H9 (cell line): ENCODE results near the gene MOV10. TPM values are rescaled to one million over a fixed set of nuclear protein-coding genes. Genes with fewer than 3 reads are reported as not detected.

Source experiments
- DNase-seq: peaks from one replicate; pipeline ENCODE4 v3.0.0-alpha.2; 2017
- H2AFZ ChIP-seq: one replicate; pipeline ENCODE4 v1.6.1; 2013; ENCODE audit warnings: mild to moderate bottlenecking, low read length, control low read depth, moderate library complexity
- H2AK5ac ChIP-seq: 2 replicates; pipeline ENCODE4 v1.6.1; 2013; ENCODE audit warnings: low read length, control low read depth, mixed read lengths; ENCODE audit not compliant: insufficient read length
- H2BK120ac ChIP-seq: one replicate; pipeline ENCODE4 v1.6.1; 2013; ENCODE audit warnings: low read depth, mild to moderate bottlenecking, low read length, control low read depth, inconsistent platforms; ENCODE audit not compliant: poor library complexity, severe bottlenecking
- H2BK12ac ChIP-seq: 2 replicates; pipeline ENCODE4 v1.6.1; 2013; ENCODE audit warnings: low read length, control low read depth, mixed read lengths, low read depth; ENCODE audit not compliant: insufficient read length
- H2BK15ac ChIP-seq: 2 replicates; pipeline ENCODE4 v1.6.1; 2013; ENCODE audit warnings: low read depth, low read length, control low read depth
- H2BK20ac ChIP-seq: one replicate; pipeline ENCODE4 v1.6.1; 2013; ENCODE audit warnings: low read depth, mild to moderate bottlenecking, low read length, control low read depth, inconsistent platforms; ENCODE audit not compliant: poor library complexity, severe bottlenecking
- H2BK5ac ChIP-seq: 2 replicates; pipeline ENCODE4 v1.6.1; 2013; ENCODE audit warnings: low read length, control low read depth, mixed read lengths; ENCODE audit not compliant: insufficient read length
- H3K14ac ChIP-seq: 2 replicates; pipeline ENCODE4 v1.6.1; 2013; ENCODE audit warnings: low read length, control low read depth; ENCODE audit not compliant: insufficient read depth
- H3K18ac ChIP-seq: 2 replicates; pipeline ENCODE4 v1.6.1; 2013; ENCODE audit warnings: low read depth, mild to moderate bottlenecking, mixed read lengths, low read length, control low read depth; ENCODE audit not compliant: insufficient read length
- H3K23ac ChIP-seq: 2 replicates; pipeline ENCODE4 v1.6.1; 2013; ENCODE audit warnings: low read length, control low read depth, mixed read lengths, low read depth; ENCODE audit not compliant: insufficient read length
- H3K23me2 ChIP-seq: 2 replicates; pipeline ENCODE4 v1.6.1; 2013; ENCODE audit warnings: low read depth, mild to moderate bottlenecking, mixed read lengths, low read length, control low read depth; ENCODE audit not compliant: insufficient read length, poor library complexity, severe bottlenecking
- H3K27ac ChIP-seq: 2 replicates; pipeline ENCODE4 v1.5.1; 2013; ENCODE audit warnings: low read length, control low read depth, mixed read lengths, low read depth; ENCODE audit not compliant: insufficient read length
- H3K27me3 ChIP-seq: 2 replicates; pipeline ENCODE4 v1.6.1; 2013; ENCODE audit warnings: low read length, control low read depth, inconsistent platforms; ENCODE audit not compliant: insufficient read depth
- H3K4ac ChIP-seq: 2 replicates; pipeline ENCODE4 v1.6.1; 2013; ENCODE audit warnings: low read depth, mild to moderate bottlenecking, control low read depth, inconsistent platforms, low read length, moderate library complexity
- H3K4me1 ChIP-seq: 2 replicates; pipeline ENCODE4 v1.6.1; 2013; ENCODE audit warnings: low read length, control low read depth, inconsistent platforms; ENCODE audit not compliant: insufficient read depth
- H3K4me2 ChIP-seq: 2 replicates; pipeline ENCODE4 v1.6.1; 2013; ENCODE audit warnings: low read length, control low read depth, mixed read lengths; ENCODE audit not compliant: insufficient read length, insufficient read depth
- H3K56ac ChIP-seq: 2 replicates; pipeline ENCODE4 v1.6.1; 2013; ENCODE audit warnings: low read depth, mild to moderate bottlenecking, mixed read lengths, low read length, control low read depth; ENCODE audit not compliant: insufficient read length
- H3K79me1 ChIP-seq: 2 replicates; pipeline ENCODE4 v1.6.1; 2013; ENCODE audit warnings: low read depth, mild to moderate bottlenecking, moderate library complexity, low read length, control low read depth, inconsistent platforms; ENCODE audit not compliant: insufficient read depth, poor library complexity, severe bottlenecking
- H3K79me2 ChIP-seq: 2 replicates; pipeline ENCODE4 v1.6.1; 2013; ENCODE audit warnings: low read length, control low read depth, inconsistent platforms; ENCODE audit not compliant: insufficient read depth
- H3K9ac ChIP-seq: 2 replicates; pipeline ENCODE4 v1.6.1; 2013; ENCODE audit warnings: low read length, control low read depth, mixed read lengths; ENCODE audit not compliant: insufficient read length; ENCODE audit errors: extremely low read depth
- H3K9me3 ChIP-seq: one replicate; pipeline ENCODE4 v1.6.1; 2013; ENCODE audit warnings: low read depth, low read length, inconsistent platforms; ENCODE audit not compliant: control insufficient read depth
- H3T11ph ChIP-seq: one replicate; pipeline ENCODE4 v1.6.1; 2013; ENCODE audit warnings: mild to moderate bottlenecking, low read length, control low read depth, inconsistent platforms
- H4K20me1 ChIP-seq: one replicate; pipeline ENCODE4 v1.6.1; 2013; ENCODE audit not compliant: control insufficient read depth, insufficient read length, insufficient read depth
- H4K5ac ChIP-seq: 2 replicates; pipeline ENCODE4 v1.6.1; 2013; ENCODE audit warnings: low read depth, mild to moderate bottlenecking, mixed read lengths, low read length, control low read depth; ENCODE audit not compliant: insufficient read length
- H4K8ac ChIP-seq: replicated peaks from 2 replicates; pipeline ENCODE4 v1.6.1; 2013; ENCODE audit warnings: low read length, control low read depth, mixed read lengths, low read depth; ENCODE audit not compliant: insufficient read length
- H4K91ac ChIP-seq: 2 replicates; pipeline ENCODE4 v1.6.1; 2013; ENCODE audit warnings: low read depth, mild to moderate bottlenecking, moderate library complexity, mixed read lengths, low read length, control low read depth; ENCODE audit not compliant: insufficient read length
- H3K27ac Mint-ChIP-seq, 3 experiments: 2 replicates in 2 of 3; 3 replicates in 1 of 3; pipeline ENCODE4 v1.8.0; 2020 to 2021; ENCODE audit warnings: mixed read lengths in 3 of 3, mild to moderate bottlenecking in 1 of 3, moderate library complexity in 1 of 3
- H3K27me3 Mint-ChIP-seq: 2 replicates; pipeline ENCODE4 v1.8.0; 2021; ENCODE audit warnings: low read depth, mild to moderate bottlenecking, moderate library complexity, mixed read lengths
- H3K36me3 Mint-ChIP-seq, 3 experiments: 2 replicates in 2 of 3; 3 replicates in 1 of 3; pipeline ENCODE4 v1.8.0; 2020 to 2021; ENCODE audit warnings: low read depth in 3 of 3, mixed read lengths in 3 of 3; ENCODE audit not compliant: insufficient read depth in 1 of 3
- H3K4me1 Mint-ChIP-seq, 2 experiments: 2 replicates each; pipeline ENCODE4 v1.8.0; 2020; ENCODE audit warnings: mixed read lengths in 2 of 2
- H3K4me3 Mint-ChIP-seq, 2 experiments: 2 replicates in 1 of 2; 3 replicates in 1 of 2; pipeline ENCODE4 v1.8.0; 2020 to 2021; ENCODE audit warnings: mild to moderate bottlenecking in 2 of 2, mixed read lengths in 2 of 2, moderate library complexity in 1 of 2
- H3K9me3 Mint-ChIP-seq, 2 experiments: 2 replicates in 1 of 2; 3 replicates in 1 of 2; pipeline ENCODE4 v1.8.0; 2020; ENCODE audit warnings: mild to moderate bottlenecking in 2 of 2, mixed read lengths in 2 of 2, moderate library complexity in 1 of 2
- CTCF ChIP-seq: fragments of 200-600 bp; sonication (generic); conservative IDR thresholded peaks from 3 replicates; pipeline ENCODE4 v1.8.0; 2021; ENCODE audit warnings: antibody characterized with exemption, mild to moderate bottlenecking
- WGBS: extraction: QIAGEN DNeasy Blood & Tissue Kit; methylation state at CpG from one replicate; pipeline ENCODE4 v1.1.7; 2013; ENCODE audit warnings: missing lambda C conversion rate, low lambda C conversion rate, mixed read lengths; ENCODE audit not compliant: insufficient read length; ENCODE audit errors: extremely low coverage; 5-methylcytosine and 5-hydroxymethylcytosine counted together
- total RNA-seq: library from RNA; stranded (reverse); gene quantifications from 2 replicates; pipeline ENCODE4 v1.2.1, GENCODE V29; 2021

Gene MOV10
- total RNA-seq, 1 experiment from 2014 or later, result 77.8 TPM

DNA sequence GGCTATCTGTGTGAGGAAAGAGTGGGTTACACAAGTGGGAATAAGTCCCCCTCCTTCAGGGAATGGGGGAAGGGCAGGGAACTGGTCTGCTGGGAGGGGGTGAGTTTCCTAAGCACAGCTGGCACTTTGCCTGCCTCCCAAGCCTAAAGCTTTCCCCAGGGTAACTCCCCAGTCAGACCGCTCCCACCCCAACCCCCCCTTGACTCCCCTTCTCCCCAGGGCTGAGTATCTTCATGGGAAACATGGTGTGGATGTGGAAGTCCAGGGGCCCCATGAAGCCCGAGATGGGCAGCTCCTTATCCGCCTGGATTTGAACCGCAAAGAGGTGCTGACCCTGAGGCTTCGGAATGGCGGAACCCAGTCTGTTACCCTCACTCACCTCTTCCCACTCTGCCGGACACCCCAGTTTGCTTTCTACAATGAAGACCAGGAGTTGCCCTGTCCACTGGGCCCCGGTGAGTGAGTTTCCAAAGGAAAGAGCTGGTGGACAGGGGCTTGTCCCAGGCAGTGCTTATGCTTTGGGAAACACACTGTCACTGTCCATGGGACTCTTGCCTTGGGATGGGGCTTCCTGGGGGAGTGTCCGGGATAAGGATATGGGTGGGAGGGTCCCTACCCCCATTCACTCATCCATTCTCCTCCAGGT is 14.9 kb downstream of the MOV10 start:
- H3K23me2 ChIP-seq, result no peaks in the 10 kb centered on the region
- WGBS, result no CpG with 5 or more reads among the region's 9 CpGs
- H3T11ph ChIP-seq, result no peak overlapping the region
- Mint-ChIP-seq H3K27me3 (no peaks in the 10 kb centered on the region), H3K36me3 (peaks cover 17 to 39% (median 39%) of the 10 kb centered on the region in 3 experiments; a peak in 6 of 7 replicates), H3K27ac (no peak overlapping the region), H3K4me1 (peaks cover 12 to 13% of the 10 kb centered on the region in 2 experiments), H3K9me3 (no peaks in the 10 kb centered on the region), H3K4me3 (no peak overlapping the region)
- H2BK5ac ChIP-seq, result no peak overlapping the region
- no peaks in the 10 kb centered on the region for H4K20me1 ChIP-seq
- no peak overlapping the region for H2BK20ac ChIP-seq
- H3K23ac ChIP-seq, result no peak overlapping the region
- H3K27me3 ChIP-seq, result no peaks in the 10 kb centered on the region
- no peaks in the 10 kb centered on the region for H3K4me1 ChIP-seq
- no peak overlapping the region for H3K18ac ChIP-seq
- no peak overlapping the region for H2BK12ac ChIP-seq
- H3K79me2 ChIP-seq, result no peaks in the 10 kb centered on the region
- no peak overlapping the region for H3K4me2 ChIP-seq
- H3K4ac ChIP-seq, result no peak overlapping the region
- H3K56ac ChIP-seq, result no peak overlapping the region
- no peak overlapping the region for H2AFZ ChIP-seq
- no peak for TF ChIP-seq CTCF
- no peak overlapping the region for H3K27ac ChIP-seq
- no peak overlapping the region for H2AK5ac ChIP-seq
- no peak overlapping the region for H4K5ac ChIP-seq
- H3K9ac ChIP-seq, result no peak overlapping the region
- no peak overlapping the region for H2BK15ac ChIP-seq
- H3K14ac ChIP-seq, result no peak overlapping the region; the same call in 1 of the 2 replicates
- H3K9me3 ChIP-seq, result no peaks in the 10 kb centered on the region
- no peak overlapping the region for H4K8ac ChIP-seq
- H3K79me1 ChIP-seq, result no peaks in the 10 kb centered on the region
- no peak overlapping the region for H2BK120ac ChIP-seq
- DNase-seq, result no peak
- H4K91ac ChIP-seq, result no peak overlapping the region
